ENCODE results near the gene LSM12. TPM values are rescaled to one million over a fixed set of nuclear protein-coding genes. Genes with fewer than 3 reads are reported as not detected.
"Not testable (repeated sequence)": the region's sequence is repeated elsewhere in the genome, so short reads cannot be mapped to it uniquely, and the experiment has no call there.

LSM12 gene
- total RNA-seq, 2 experiments from 2014 or later = 79.8 to 83.9 TPM

- intact Hi-C loops (cut with micrococcal nuclease) = no loop called here
- CTCF ChIA-PET = interaction anchor here (0.6 kb wide), 1 partner anchor 29 kb away, joined by 3 read pairs; no protein-coding TSS in a partner anchor
- Mint-ChIP-seq H3K27me3 (ENCODE audit: low read depth) (no peaks in the 10 kb centered on the region), H3K36me3 (ENCODE audit: low read depth) (peaks cover 3% of the 10 kb centered on the region), H3K4me3 (no peak overlapping the region), H3K9me3 (no peaks in the 10 kb centered on the region), H3K27ac (no peak overlapping the region), H3K4me1 (ENCODE audit: low read depth) (peaks cover 26% of the 10 kb centered on the region)
- DNase-seq = no peak
Measured at GRCh38 chr17:44108440-44109311, 42.2 kb upstream of the LSM12 start.

- no peaks in the 10 kb centered on the region for H3K27me3 Mint-ChIP-seq (ENCODE audit: low read depth)
- no peak overlapping the region for H3K4me3 Mint-ChIP-seq
- intact Hi-C loops (cut with micrococcal nuclease) = no loop called here
- H3K4me1 Mint-ChIP-seq (ENCODE audit: low read depth) = peaks cover 14% of the 10 kb centered on the region
- H3K9me3 Mint-ChIP-seq = no peaks in the 10 kb centered on the region
- no peak for DNase-seq
- no peak overlapping the region for H3K27ac Mint-ChIP-seq
- CTCF ChIA-PET = interaction anchor here (1.2 to 1.9 kb wide), 2 partner anchors 9 to 24 kb away, joined by 3 to 10 read pairs; no protein-coding TSS in a partner anchor
- H3K36me3 Mint-ChIP-seq (ENCODE audit: low read depth) = no peaks in the 10 kb centered on the region
Measured at GRCh38 chr17:44106801-44107200, 40.3 kb upstream of the LSM12 start.

- no peak for DNase-seq
- Mint-ChIP-seq H3K27ac (no peak overlapping the region), H3K36me3 (ENCODE audit: low read depth) (no peaks in the 10 kb centered on the region), H3K9me3 (no peaks in the 10 kb centered on the region), H3K27me3 (ENCODE audit: low read depth) (no peaks in the 10 kb centered on the region), H3K4me3 (no peak overlapping the region), H3K4me1 (ENCODE audit: low read depth) (peaks cover 6% of the 10 kb centered on the region)
- intact Hi-C loops (cut with micrococcal nuclease) = no loop called here
- CTCF ChIA-PET = interaction anchor here (0.6 to 1.9 kb wide), 4 partner anchors 10 to 62 kb away, joined by 3 to 10 read pairs (median 6); no protein-coding TSS in a partner anchor
Measured at GRCh38 chr17:44105941-44106340, 39.5 kb upstream of the LSM12 start.

GRCh38 chr17:44105483-44105882 is 39.0 kb upstream of the LSM12 start:
- Mint-ChIP-seq H3K27ac (no peak overlapping the region), H3K4me1 (ENCODE audit: low read depth) (peaks cover 1% of the 10 kb centered on the region), H3K36me3 (ENCODE audit: low read depth) (no peaks in the 10 kb centered on the region), H3K9me3 (no peaks in the 10 kb centered on the region), H3K27me3 (ENCODE audit: low read depth) (no peaks in the 10 kb centered on the region), H3K4me3 (no peak overlapping the region)
- DNase-seq = no peak
- intact Hi-C loops (cut with micrococcal nuclease) = no loop called here
- CTCF ChIA-PET = interaction anchor here (0.6 to 1.9 kb wide), 3 partner anchors 10 to 108 kb away, joined by 3 to 5 read pairs (median 3); no protein-coding TSS in a partner anchor

- no peaks in the 10 kb centered on the region for H3K36me3 Mint-ChIP-seq (ENCODE audit: low read depth)
- no peak overlapping the region for H3K27ac Mint-ChIP-seq
- no peaks in the 10 kb centered on the region for H3K4me1 Mint-ChIP-seq (ENCODE audit: low read depth)
- H3K27me3 Mint-ChIP-seq (ENCODE audit: low read depth) = no peaks in the 10 kb centered on the region
- no peaks in the 10 kb centered on the region for H3K9me3 Mint-ChIP-seq
- CTCF ChIA-PET = interaction anchor here (0.9 kb wide), 1 partner anchor 13 kb away, joined by 3 read pairs; no protein-coding TSS in a partner anchor
- H3K4me3 Mint-ChIP-seq = no peak overlapping the region
- no peak for DNase-seq
- intact Hi-C loops (cut with micrococcal nuclease) = no loop called here
Measured at GRCh38 chr17:44102849-44103622, 36.6 kb upstream of the LSM12 start.

GRCh38 chr17:44101858-44102257 is 35.4 kb upstream of the LSM12 start:
- H3K4me1 Mint-ChIP-seq (ENCODE audit: low read depth); H3K36me3 Mint-ChIP-seq (ENCODE audit: low read depth); intact Hi-C loops (cut with micrococcal nuclease); H3K27ac Mint-ChIP-seq; DNase-seq; H3K27me3 Mint-ChIP-seq (ENCODE audit: low read depth); H3K9me3 Mint-ChIP-seq; H3K4me3 Mint-ChIP-seq: not testable (repeated sequence)
- CTCF ChIA-PET = interaction anchor here (0.8 to 1.7 kb wide), 2 partner anchors 14 to 18 kb away, joined by 6 read pairs; no protein-coding TSS in a partner anchor

- no peaks in the 10 kb centered on the region for H3K36me3 Mint-ChIP-seq (ENCODE audit: low read depth)
- intact Hi-C loops (cut with micrococcal nuclease) = no loop called here
- H3K4me1 Mint-ChIP-seq (ENCODE audit: low read depth) = peaks cover 10% of the 10 kb centered on the region
- no peaks in the 10 kb centered on the region for H3K9me3 Mint-ChIP-seq
- no peaks in the 10 kb centered on the region for H3K27me3 Mint-ChIP-seq (ENCODE audit: low read depth)
- CTCF ChIA-PET = interaction anchor here (0.9 to 1.9 kb wide), 4 partner anchors 13 to 37 kb away, joined by 3 to 5 read pairs (median 3); no protein-coding TSS in a partner anchor
- no peak overlapping the region for H3K4me3 Mint-ChIP-seq
- H3K27ac Mint-ChIP-seq = no peak overlapping the region
- DNase-seq = no peak
Measured at GRCh38 chr17:44097110-44097958, 30.9 kb upstream of the LSM12 start.

GRCh38 chr17:44095647-44096496 is 29.4 kb upstream of the LSM12 start:
- H3K27ac Mint-ChIP-seq = no peak overlapping the region
- peak; percentile 15 for DNase-seq
- H3K9me3 Mint-ChIP-seq = no peaks in the 10 kb centered on the region
- H3K4me3 Mint-ChIP-seq = no peak overlapping the region
- intact Hi-C loops (cut with micrococcal nuclease) = no loop called here
- peaks cover 10% of the 10 kb centered on the region for H3K4me1 Mint-ChIP-seq (ENCODE audit: low read depth)
- CTCF ChIA-PET = interaction anchor here (1.9 kb wide), 1 partner anchor 12 kb away, joined by 5 read pairs; no protein-coding TSS in a partner anchor
- H3K27me3 Mint-ChIP-seq (ENCODE audit: low read depth) = no peaks in the 10 kb centered on the region
- H3K36me3 Mint-ChIP-seq (ENCODE audit: low read depth) = no peaks in the 10 kb centered on the region

- intact Hi-C loops (cut with micrococcal nuclease) = no loop called here
- Mint-ChIP-seq H3K27me3 (ENCODE audit: low read depth) (no peaks in the 10 kb centered on the region), H3K27ac (no peak overlapping the region), H3K9me3 (no peaks in the 10 kb centered on the region), H3K36me3 (ENCODE audit: low read depth) (no peaks in the 10 kb centered on the region), H3K4me3 (no peak overlapping the region), H3K4me1 (ENCODE audit: low read depth) (peaks cover 10% of the 10 kb centered on the region)
- no peak for DNase-seq
- CTCF ChIA-PET = interaction anchor here (0.7 to 2.5 kb wide), 2 partner anchors 11 to 16 kb away, joined by 3 to 10 read pairs; no protein-coding TSS in a partner anchor
Measured at GRCh38 chr17:44095388-44095646, 28.8 kb upstream of the LSM12 start.

- no peak overlapping the region for H3K27ac Mint-ChIP-seq
- no peaks in the 10 kb centered on the region for H3K36me3 Mint-ChIP-seq (ENCODE audit: low read depth)
- intact Hi-C loops (cut with micrococcal nuclease) = no loop called here
- peaks cover 10% of the 10 kb centered on the region for H3K4me1 Mint-ChIP-seq (ENCODE audit: low read depth)
- H3K9me3 Mint-ChIP-seq = no peaks in the 10 kb centered on the region
- CTCF ChIA-PET = interaction anchor here (0.7 to 2.5 kb wide), 2 partner anchors 10 to 16 kb away, joined by 3 to 10 read pairs; no protein-coding TSS in a partner anchor
- H3K27me3 Mint-ChIP-seq (ENCODE audit: low read depth) = no peaks in the 10 kb centered on the region
- no peak overlapping the region for H3K4me3 Mint-ChIP-seq
- no peak for DNase-seq
Measured at GRCh38 chr17:44094701-44095387, 28.4 kb upstream of the LSM12 start.

Measured in activated naive CD4-positive, alpha-beta T cell treated with anti-CD3 and anti-CD28 coated beads for 36 hours (primary cell).